GM08714 (cell line): ENCODE data around the gene DNAH10.

Source experiments
- H3K4me3 ChIP-seq: fragments of 200-500 bp; sonication (Bioruptor generic); 2 replicates; pipeline ENCODE4 v1.5.1; 2014; ENCODE audit warnings: mild to moderate bottlenecking, low read length, inconsistent platforms
- ZNF274 ChIP-seq: IDR thresholded peaks from 2 replicates; pipeline ENCODE4 v1.6.1; 2012; ENCODE audit warnings: mild to moderate bottlenecking, low read depth, low read length

The DNAH10 gene

DNA sequence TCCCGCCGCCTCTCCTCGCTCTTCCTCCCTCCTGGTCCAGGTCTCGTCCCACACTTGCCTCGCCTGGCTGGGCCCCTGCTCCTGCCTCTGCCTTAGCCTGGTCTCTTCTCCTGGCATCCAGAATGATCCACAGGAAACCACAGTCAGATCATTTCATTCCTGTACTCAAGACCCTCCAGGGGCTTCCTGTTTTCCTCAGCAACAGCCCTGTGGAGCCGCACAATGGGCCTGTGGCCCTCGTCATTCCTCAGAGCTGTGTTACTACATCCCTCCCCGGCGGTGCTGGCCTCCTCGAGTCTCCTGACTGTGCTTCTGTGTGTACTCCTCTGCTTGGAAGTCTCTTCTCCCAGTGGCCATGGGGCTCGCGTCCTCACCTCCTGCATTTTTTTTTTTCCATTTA is 29.9 kb upstream of the DNAH10 start:
- H3K4me3 ChIP-seq, result no peak overlapping the region
- no peak for TF ChIP-seq ZNF274

DNA sequence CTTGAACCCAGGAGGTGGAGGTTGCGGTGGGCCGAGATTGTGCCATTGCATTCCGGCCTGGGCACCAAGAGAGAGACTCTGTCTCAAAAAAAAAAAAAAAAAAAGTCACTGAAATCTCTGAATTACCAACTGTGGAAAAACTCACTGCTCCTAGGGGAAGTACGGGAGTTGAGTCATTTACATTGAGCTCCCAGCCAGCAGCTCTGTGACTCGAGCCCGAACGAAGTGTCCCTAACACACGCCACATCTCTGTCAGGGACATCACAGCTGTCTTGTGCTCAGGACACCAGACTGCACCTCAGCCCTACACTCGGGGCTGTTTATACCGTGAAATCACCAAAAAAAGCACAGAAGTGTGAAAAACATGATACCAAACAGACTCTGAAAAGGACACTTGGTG is 28.9 kb upstream of the DNAH10 start:
- no peak overlapping the region for H3K4me3 ChIP-seq
- TF ChIP-seq ZNF274, result no peak

DNA sequence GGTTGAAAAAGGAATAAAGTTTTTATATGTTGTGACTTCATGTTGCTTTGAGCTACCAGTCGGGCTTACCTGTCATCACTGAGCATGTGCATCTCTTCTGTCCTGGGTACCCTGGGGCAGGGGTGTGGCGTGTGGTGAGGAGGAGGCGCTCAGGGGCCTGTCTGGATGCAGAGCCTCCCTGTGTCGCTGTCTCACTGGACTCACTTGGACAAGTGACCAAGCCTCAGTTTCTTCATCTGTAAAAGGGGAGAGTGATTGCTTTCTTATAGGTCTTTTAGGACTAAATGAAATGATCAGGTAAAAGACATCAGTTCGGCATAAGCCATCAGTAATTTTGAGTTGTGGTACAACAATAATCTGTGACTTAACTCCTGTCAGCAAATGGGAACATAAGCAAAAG is 27.8 kb upstream of the DNAH10 start:
- TF ChIP-seq ZNF274, result no peak
- H3K4me3 ChIP-seq, result no peak overlapping the region

DNA sequence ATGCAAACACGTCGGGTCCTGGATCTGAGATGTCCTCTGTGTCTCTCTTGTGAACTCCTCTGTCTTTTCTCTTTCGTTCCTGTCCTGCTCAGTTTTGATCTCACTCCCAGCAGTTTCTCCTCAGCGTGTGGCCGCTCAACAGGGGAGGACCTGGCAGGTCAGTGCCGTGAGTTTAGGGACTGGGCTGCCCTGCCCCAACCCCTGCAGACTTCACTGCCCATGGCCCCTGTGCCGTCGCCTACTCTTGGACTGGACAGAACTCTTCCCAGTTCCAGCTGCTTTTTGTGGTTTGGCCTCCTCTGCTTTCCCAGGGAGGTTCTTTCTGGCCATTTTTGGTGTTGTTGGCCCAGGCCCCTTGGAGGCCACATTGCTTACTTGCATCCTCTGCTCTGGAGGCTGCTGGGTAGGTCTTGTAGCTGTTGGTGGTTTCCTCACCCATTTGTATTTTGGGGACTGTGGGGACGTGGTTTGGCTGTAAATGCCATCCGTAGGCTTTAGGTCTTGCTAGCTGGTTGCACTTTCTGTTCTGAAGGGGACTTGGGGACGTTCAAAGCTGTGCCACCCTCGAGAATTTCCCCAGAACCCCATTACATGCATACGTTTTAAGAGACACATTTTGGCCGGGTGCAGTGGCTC is 20.0 kb upstream of the DNAH10 start:
- no peak overlapping the region; the same call in 1 of the 2 replicates for H3K4me3 ChIP-seq
- no peak for TF ChIP-seq ZNF274

DNA sequence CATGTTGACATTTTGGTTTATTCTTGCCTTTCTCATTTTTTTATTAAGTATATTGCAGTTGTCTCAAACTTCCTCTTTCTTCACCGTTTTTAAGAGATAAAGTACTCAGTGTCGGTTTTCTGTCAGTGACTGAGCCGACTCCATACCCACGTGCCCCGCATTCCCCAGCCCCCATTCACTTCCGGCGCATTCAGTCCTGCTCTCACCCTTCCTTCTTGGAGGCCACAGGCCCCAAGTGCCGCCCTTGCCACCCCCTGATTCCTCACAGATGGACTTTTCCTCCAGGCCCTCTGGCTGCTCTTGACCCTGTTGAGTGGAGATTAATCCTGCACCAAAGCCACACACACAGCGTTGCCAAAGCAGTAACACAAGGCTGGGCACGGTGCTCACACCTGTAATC is 19.1 kb upstream of the DNAH10 start:
- no peak for TF ChIP-seq ZNF274
- no peak overlapping the region for H3K4me3 ChIP-seq

DNA sequence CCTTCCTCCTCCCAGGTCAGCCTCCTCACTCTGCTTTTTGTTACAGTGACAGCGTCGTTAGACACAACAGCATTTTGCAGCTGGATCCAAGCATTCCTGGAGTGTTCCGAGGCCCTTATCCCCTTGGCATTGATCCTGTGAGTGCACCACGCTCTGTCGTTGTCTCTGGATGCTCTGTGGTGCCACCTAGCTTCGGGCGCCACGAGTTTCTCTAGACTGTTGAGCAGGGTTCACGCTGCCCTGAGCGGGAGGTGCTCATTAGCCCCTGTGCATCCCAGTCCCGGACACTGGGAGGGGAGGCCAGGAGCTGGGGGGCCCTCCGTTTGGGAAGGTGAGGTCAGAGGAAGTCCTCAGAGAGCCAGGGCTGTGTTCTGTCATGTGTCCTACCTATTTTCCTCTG is 17.3 kb upstream of the DNAH10 start:
- TF ChIP-seq ZNF274, result no peak
- H3K4me3 ChIP-seq, result no peak overlapping the region

DNA sequence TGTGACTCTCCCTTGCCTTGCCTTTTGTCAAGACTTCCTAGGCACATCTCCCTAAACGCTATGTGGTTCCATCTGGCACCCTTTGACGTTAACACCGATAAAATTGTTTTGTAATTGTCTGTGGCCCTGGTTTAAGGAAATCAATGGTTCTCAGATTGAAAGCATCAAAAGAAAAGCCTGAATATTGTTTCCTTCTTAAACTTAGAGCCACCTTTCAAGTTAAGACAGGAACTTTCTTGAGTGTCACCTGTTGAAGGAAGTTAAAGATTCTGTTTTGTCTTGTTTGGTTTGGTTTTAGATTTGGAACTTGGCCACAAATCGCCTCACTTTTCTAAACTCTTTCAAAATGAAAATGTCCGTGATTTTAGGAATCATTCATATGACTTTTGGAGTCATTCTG is 14.8 kb upstream of the DNAH10 start:
- no peak for TF ChIP-seq ZNF274

DNA sequence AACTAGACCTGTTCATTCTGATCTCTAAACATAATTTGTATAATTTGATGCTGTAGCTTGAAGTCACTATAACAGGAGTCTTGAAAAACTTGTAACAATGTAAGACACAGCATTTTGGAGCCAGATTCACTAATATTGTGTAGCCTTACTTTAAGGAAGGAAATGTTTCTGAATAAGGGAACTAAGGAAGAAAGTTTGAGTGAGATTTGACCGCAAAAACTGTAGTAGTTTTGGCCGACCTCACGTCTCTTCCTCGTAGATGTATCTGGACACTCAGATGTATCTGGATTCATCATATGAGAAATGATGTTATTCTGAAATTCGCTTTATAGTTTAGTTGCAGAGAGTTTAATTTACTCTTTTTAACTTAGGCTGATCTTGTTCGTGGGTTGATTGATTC is 13.9 kb upstream of the DNAH10 start:
- no peak for TF ChIP-seq ZNF274
- H3K4me3 ChIP-seq, result no peak overlapping the region

More for the DNA sequence above, 14.8 kb upstream of the DNAH10 start:
- no peak overlapping the region for H3K4me3 ChIP-seq

DNA sequence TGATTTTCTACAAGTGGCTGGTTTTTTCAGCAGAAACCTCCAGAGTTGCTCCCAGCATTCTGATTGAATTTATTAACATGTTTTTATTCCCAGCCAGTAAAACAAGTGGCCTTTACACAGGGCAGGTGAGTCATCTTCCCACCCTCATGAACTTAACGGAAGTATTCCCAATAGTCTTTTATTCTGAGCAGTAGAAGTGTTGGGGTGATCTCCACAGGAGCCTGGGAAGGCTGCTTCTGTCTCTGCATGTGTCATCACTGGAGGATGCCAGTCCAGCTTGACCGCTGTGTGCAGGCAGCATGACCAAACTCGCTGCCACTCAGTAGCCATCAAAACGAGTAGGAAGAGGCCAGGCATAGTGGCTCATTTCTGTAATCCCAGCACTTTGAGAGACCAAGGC is 13.4 kb upstream of the DNAH10 start:
- no peak overlapping the region for H3K4me3 ChIP-seq
- TF ChIP-seq ZNF274, result no peak

DNA sequence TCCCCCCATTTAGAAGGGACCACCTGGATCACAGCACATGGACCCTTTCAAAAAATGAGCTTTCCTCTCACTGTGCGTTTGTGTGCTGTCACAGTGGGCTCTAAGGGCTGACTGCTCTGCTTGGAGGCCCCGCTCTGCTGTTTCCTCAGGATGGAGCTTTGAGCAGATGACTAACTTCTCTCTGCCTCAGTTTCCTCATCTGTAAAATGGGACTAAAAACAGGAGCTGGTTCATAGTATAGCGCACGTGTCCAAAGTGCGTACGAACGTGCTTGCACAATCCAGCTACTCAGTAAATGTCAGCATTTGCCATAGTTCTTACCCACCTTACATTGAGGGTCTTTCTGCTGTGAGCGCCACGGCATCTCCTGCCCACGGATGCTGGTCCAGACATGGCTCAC is 12.7 kb upstream of the DNAH10 start:
- TF ChIP-seq ZNF274, result no peak
- H3K4me3 ChIP-seq, result no peak overlapping the region

DNA sequence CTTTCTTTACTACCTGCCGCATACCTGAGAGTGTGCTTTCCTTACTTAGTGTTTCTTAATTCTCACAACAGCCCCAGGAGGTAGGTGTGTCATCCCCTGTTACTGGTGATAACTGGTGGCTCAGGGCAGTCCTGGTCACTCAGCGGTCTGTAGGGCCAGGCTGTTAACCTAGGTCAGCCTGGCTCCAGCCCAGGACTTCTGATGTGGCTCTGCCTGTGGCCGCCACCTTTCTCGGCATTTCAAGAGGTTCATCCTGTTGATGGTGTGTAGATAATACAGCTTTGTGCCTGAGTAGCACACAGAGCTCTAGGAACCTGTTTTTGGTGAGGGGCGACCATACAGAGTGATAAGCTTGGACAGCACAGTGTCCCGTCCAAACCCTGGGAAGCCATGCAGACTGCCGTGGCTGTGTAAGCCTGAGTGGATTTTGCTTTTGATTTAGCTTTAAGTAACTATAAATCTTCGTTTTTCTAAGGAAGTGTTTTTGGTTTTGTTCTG is 11.9 kb upstream of the DNAH10 start:
- no peak overlapping the region for H3K4me3 ChIP-seq
- TF ChIP-seq ZNF274, result no peak

DNA sequence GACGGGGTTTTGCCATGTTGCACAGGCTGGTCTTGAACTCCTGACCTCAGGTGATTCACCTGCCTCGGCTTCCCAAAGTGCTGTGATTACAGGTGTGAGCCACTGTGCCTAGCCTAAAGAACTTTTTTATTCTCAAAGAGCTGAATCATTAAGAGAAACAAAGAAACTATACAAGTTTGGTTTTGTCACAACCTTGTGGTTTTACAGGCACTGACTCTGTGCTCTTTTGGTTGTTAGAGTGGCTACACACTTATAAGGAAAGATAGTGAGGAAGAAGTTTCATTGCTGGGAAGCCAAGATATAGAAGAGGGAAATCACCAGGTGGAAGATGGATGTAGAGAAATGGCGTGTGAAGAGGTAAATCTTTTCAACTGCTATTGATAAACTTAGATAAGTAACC is 10.1 kb upstream of the DNAH10 start:
- no peak overlapping the region for H3K4me3 ChIP-seq
- no peak for TF ChIP-seq ZNF274

DNA sequence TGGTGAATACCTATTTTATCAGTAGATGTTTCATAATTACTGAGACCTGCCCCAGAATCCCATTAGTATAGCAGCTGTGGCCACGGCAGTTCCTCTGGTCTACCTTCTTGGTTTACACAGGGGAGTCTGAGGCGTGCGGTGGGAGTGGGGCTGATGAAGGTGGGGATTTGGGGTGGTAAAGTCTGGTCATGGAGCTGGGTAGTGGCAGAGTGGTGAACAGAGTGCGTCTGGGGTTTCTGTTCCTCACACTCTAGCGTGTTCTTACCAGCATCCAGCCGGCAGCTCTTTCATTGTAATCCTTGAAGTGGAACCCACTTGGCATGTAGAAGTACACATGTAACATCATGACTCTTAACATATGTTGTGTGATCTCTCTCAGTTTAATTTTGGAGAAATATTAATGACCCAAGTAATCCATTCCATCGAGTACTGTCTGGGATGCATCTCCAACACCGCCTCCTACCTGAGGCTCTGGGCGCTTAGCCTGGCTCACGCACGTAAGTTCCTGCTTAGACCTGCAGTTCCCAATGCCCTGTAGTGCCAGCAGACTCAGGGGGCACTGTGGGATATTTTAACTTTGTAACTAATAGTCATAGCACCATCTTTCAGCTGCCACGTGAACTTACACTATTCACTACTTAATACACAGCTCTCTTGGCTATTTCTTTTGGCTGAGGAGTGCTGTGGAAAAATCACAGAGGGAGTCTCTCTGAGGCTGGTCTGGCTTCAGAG is 7.9 kb upstream of the DNAH10 start:
- H3K4me3 ChIP-seq, result no peak overlapping the region
- TF ChIP-seq ZNF274, result no peak

DNA sequence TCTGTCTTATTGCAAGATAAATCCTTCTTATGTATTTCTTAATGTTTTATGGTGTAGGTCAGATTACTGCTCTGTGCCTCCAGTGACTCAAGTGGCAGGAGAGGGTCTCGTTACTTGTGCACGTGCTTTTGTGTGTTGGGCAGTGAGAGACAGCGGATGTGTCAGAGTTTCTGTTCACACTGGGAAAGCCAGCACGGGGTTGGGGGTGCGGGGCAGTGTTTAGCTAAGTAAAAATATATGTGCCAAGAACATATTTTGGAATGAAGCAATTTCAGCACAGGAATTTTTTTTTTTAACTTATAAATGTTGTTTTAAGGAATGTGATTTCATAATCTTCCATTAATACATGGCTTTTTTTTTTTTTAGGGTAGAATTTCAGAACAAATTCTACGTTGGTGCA is 4.5 kb upstream of the DNAH10 start:
- TF ChIP-seq ZNF274, result no peak
- H3K4me3 ChIP-seq, result no peak overlapping the region

DNA sequence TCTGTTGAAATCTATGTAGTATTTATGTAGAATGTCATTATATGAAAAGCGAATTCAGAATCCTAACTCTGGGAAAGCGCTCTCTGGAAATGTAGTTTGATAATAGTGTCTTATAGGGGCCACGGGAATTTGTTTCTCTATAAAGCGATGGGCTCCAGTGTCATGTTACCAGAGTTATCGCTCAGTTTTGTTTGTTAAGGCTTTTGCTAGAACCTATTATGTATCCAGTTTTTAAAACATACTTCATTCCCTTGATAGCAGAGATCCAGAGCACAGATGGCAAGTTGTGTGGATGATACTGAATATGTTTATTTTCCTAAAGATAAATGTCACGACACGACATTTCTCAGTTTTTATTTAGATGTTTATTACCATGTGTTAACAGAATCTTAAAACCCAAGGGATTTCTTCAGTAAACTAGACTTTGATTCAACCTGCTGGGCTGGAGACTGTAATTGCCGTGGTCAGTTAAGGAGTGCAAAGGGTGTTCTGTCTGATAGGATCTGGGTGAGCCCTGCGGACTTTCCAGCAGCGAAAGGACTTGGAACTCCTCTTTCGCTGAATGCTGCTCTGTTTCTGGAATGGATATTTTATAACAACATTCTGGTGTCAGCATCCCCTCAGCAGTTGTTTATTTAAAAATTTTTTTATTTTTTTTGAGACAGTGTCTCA is 1.7 kb upstream of the DNAH10 start:
- TF ChIP-seq ZNF274, result no peak
- no peak overlapping the region for H3K4me3 ChIP-seq

DNA sequence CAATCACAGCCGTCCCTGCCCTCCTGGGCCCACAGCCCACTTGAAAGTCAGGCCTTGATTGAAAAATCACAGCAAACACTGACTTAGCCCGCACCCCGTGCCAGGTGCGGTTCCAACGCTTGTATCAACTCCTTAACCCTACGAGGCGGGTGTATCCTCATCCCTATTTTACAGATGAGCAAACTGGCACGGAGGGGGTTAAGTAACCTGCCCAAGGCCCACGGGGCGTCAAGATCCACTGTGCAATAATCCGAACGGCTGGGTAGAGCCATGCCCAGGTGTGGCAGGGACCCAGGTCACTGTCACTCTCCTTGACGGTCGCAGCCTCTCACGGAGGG is 583 bp downstream of the DNAH10 start:
- H3K4me3 ChIP-seq, result no peak overlapping the region; the same call in 1 of the 2 replicates
- TF ChIP-seq ZNF274, result no peak
